Esophagus squamous epithelium (tissue), 5 donors: ENCODE measurements around the gene ARHGAP8. TPM values are rescaled to one million over a fixed set of nuclear protein-coding genes. Genes with fewer than 3 reads are reported as not detected.

Experiments
- DNase-seq: peaks from one replicate; lab custom pipeline; 2025; lab: John Stamatoyannopoulos, UW
- H3K27ac ChIP-seq, 4 donors: fragments of 200-600 bp; sonication (generic); one replicate each; pipeline ENCODE4 v1.5.1; 2016 to 2019; ENCODE audit warnings: mild to moderate bottlenecking in 1 of 4
- H3K27me3 ChIP-seq, 4 donors: fragments of 200-600 bp; sonication (generic); 1 replicate in 3 of 4; 2 replicates in 1 of 4; pipeline versions ENCODE4 v1.5.1 to v1.6.0; 2017 to 2021; ENCODE audit warnings: antibody characterized with exemption in 1 of 4
- H3K36me3 ChIP-seq, 3 donors: fragments of 200-600 bp; sonication (generic); one replicate each; pipeline ENCODE4 v1.5.1; 2016 to 2019
- H3K4me1 ChIP-seq, 3 donors: fragments of 200-600 bp; sonication (generic); one replicate each; pipeline ENCODE4 v1.5.1; 2017 to 2019
- H3K4me3 ChIP-seq, 4 donors: fragments of 200-600 bp; sonication (generic); 1 replicate in 3 of 4; 2 replicates in 1 of 4; pipeline ENCODE4 v1.5.1; 2016 to 2019; ENCODE audit warnings: mild to moderate bottlenecking in 2 of 4, moderate library complexity in 1 of 4
- H3K9me3 ChIP-seq, 3 donors: fragments of 200-600 bp; sonication (generic); one replicate each; pipeline ENCODE4 v1.5.1; 2016 to 2019
- POLR2A ChIP-seq, 4 donors: fragments of 450-650 bp; IDR thresholded peaks; one replicate each; pipeline ENCODE4 v1.6.1; 2017; ENCODE audit warnings: antibody characterized with exemption in 4 of 4, mild to moderate bottlenecking in 4 of 4, moderate library complexity in 3 of 4
- WGBS, 2 donors: methylation state at CpG; one replicate each; pipeline ENCODE4 v1.1.5; 2018; 5-methylcytosine and 5-hydroxymethylcytosine counted together
- intact Hi-C: fragments of 100-400 bp; cut with DNase I; formaldehyde crosslinking; loops from one replicate; pipeline ENCODE4 v1.15.0; 2022
- total RNA-seq, 4 donors: library from RNA; depleted of rRNA; stranded (reverse); fragments of >200 nt; gene quantifications; one replicate each; pipeline ENCODE4 v1.1.0, GENCODE V29; 2016
- TF ChIP-seq, protein P1 (sequence below), 6 experiments: fragments of 450-650 bp in 4 of 6; fragments of 200-600 bp in 2 of 6; sonication (generic) in 2 of 6; IDR thresholded peaks; one replicate each; pipeline ENCODE4 v1.5.1; 2016 to 2019; ENCODE audit warnings: antibody characterized with exemption in 6 of 6, mild to moderate bottlenecking in 4 of 6, moderate library complexity in 4 of 6
- donor health status: DM: yes; HTN: yes; CAD: no.

ARHGAP8 gene
- total RNA-seq, 4 donors from 2014 or later, result 3.6 to 15.0 (median 11.5) TPM

GRCh38 chr22:44862981-44863860 lies 110.8 kb downstream of the ARHGAP8 start:
- Histone ChIP-seq H3K27ac (no peak overlapping the region), H3K27me3 (no peaks in the 10 kb centered on the region), H3K36me3 (no peaks in the 10 kb centered on the region), H3K9me3 (no peaks in the 10 kb centered on the region), H3K4me1 (no peaks in the 10 kb centered on the region), H3K4me3 (no peak overlapping the region)
- WGBS, 2 donors, result 50 to 90% methylated on average over 2 to 11 of the region's 19 CpGs
- TF ChIP-seq, protein P1, sequence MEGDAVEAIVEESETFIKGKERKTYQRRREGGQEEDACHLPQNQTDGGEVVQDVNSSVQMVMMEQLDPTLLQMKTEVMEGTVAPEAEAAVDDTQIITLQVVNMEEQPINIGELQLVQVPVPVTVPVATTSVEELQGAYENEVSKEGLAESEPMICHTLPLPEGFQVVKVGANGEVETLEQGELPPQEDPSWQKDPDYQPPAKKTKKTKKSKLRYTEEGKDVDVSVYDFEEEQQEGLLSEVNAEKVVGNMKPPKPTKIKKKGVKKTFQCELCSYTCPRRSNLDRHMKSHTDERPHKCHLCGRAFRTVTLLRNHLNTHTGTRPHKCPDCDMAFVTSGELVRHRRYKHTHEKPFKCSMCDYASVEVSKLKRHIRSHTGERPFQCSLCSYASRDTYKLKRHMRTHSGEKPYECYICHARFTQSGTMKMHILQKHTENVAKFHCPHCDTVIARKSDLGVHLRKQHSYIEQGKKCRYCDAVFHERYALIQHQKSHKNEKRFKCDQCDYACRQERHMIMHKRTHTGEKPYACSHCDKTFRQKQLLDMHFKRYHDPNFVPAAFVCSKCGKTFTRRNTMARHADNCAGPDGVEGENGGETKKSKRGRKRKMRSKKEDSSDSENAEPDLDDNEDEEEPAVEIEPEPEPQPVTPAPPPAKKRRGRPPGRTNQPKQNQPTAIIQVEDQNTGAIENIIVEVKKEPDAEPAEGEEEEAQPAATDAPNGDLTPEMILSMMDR (IDR thresholded peaks at IDR 0.05), result no peak
- TF ChIP-seq POLR2A (IDR thresholded peaks at IDR 0.05), result no peak
- no peak for DNase-seq
- intact Hi-C loops, result no loop called here

DNA sequence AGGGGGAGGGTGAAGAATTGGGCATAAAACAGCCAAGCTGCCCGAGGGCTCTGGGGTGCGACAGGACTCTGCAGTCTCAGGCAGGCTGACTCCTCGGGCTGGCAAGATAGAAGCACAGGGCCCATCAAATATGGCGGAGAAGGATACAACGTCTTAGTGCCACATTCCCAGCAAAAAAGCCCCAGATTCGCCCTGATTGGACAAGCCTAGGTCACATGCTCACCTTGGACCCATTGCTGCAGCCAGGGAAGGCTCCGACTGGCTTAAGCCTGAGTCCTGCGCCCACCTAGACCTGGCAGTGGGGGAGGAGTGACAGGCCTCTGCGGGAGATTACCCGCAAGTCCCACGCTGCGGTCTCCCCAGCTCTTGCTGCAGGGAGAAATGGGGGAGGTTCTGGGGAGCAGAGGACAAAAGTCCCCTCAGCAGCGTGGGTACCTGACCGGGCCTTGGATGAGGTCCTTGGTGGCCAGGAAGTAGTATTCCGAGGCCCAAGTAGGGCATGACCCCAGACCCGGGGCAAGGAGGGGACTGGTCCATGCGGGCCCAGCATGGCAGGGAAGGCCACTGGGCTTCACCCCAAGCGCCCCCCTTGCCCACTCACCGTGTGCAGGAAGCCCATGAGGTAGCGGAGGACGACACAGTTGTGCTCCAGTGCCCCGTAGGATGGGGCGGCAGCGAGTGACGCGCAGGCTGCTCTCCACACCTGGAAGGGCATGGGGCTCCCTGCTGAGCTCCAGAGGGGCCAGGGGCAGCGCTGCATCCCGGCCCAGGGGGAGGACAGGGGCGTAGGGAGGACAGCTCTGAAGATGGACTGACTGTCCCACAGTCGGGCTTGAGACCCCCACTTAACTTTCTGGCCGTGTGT lies 113.0 kb downstream of the ARHGAP8 start:
- Histone ChIP-seq H3K9me3 (no peaks in the 10 kb centered on the region), H3K27ac (no peak overlapping the region), H3K4me1 (peaks cover 0 to 13% (median 3%) of the 10 kb centered on the region in 3 donors), H3K27me3 (no peaks in the 10 kb centered on the region), H3K36me3 (no peaks in the 10 kb centered on the region), H3K4me3 (no peak overlapping the region)
- intact Hi-C loops, result no loop called here
- TF ChIP-seq, protein P1 (IDR thresholded peaks at IDR 0.05), result no peak
- no peak for TF ChIP-seq POLR2A (IDR thresholded peaks at IDR 0.05)
- no peak for DNase-seq
- WGBS, 2 donors, result 79 to 85% methylated on average over 8 to 14 of the region's 31 CpGs

DNA sequence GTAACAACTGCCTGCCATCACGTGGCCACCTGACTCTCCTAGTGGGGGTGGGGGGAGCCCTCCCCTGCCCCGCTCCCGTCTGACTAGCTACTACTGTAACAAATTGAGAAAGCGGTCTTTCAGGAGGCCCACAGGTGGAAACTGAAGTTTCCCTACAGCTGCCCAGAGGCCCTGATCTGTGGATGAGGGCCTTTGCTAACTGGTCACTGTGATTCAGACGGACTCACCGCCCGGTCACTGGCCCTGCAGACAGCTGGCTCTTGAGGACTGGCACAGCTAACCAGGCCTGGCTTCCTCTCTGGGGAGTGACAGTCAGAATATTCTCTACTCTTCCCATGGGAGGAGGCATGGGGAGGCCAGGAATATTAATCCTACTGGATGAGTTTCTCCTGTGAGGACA lies 116.8 kb downstream of the ARHGAP8 start:
- intact Hi-C loops, result no loop called here
- TF ChIP-seq POLR2A (IDR thresholded peaks at IDR 0.05), result no peak
- TF ChIP-seq, protein P1 (IDR thresholded peaks at IDR 0.05), result no peak
- no peak overlapping the region for H3K4me3 ChIP-seq
- H3K4me1 ChIP-seq, result peaks cover 0 to 13% (median 4%) of the 10 kb centered on the region in 3 donors
- H3K9me3 ChIP-seq, result no peaks in the 10 kb centered on the region
- DNase-seq, result no peak
- H3K36me3 ChIP-seq, result no peaks in the 10 kb centered on the region
- no peaks in the 10 kb centered on the region for H3K27me3 ChIP-seq
- WGBS, 2 donors, result 76 to 100% methylated on average over 1 to 4 of the region's 7 CpGs
- peak overlapping the region in 1 of 4 donors; percentile 53 for H3K27ac ChIP-seq

DNA sequence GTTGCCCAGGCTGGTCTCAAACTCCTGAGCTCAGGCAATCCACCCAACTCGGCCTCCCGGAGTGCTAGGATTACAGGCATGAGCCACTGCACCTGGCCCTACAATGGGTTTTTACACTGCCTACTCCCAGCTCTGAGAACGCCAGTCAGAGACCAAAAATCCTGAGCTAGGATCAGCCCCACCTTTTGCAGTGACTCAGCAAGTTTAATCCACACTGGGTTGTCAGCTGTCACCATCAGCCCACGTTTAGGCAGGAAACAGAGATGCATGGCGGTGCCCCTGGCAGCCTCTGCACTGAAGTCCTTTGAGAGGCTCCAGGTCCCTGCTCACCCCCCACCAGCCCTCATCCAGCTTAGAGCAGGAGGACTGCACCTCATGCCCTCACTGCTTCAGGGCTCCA lies 117.6 kb downstream of the ARHGAP8 start:
- WGBS, 2 donors, result 17 to 27% methylated on average over 2 to 5 of the region's 5 CpGs
- no peak overlapping the region for H3K4me3 ChIP-seq
- H3K27ac ChIP-seq, result peak overlapping the region in 2 of 4 donors; percentile 31 to 53
- no peak for DNase-seq
- H3K9me3 ChIP-seq, result no peaks in the 10 kb centered on the region
- intact Hi-C loops, result no loop called here
- TF ChIP-seq POLR2A (IDR thresholded peaks at IDR 0.05), result no peak
- TF ChIP-seq, protein P1 (IDR thresholded peaks at IDR 0.05), result no peak
- H3K4me1 ChIP-seq, result peaks cover 0 to 13% (median 4%) of the 10 kb centered on the region in 3 donors
- H3K36me3 ChIP-seq, result no peaks in the 10 kb centered on the region
- H3K27me3 ChIP-seq, result no peaks in the 10 kb centered on the region
